CD8-positive, alpha-beta memory T cell (primary cell): ENCODE measurements around the gene HOXC5. TPM values are rescaled to one million over a fixed set of nuclear protein-coding genes. Genes with fewer than 3 reads are reported as not detected.
A peak's percentile ranks its signal among the peaks of the same experiment; 100 is the strongest.

Experiments
- CTCF ChIA-PET: fragments of 350-600 bp; sonication (Branson Sonifier 250); formaldehyde crosslinking; loops from one replicate; lab custom pipeline; 2021; ENCODE audit warnings: antibody characterized with exemption; lab: Charles Lee
- POLR2A ChIA-PET: fragments of 350-600 bp; sonication (Branson Sonifier 250); formaldehyde crosslinking; loops from one replicate; lab custom pipeline; 2021; ENCODE audit warnings: antibody characterized with exemption; lab: Charles Lee
- DNase-seq, 5 donors: peaks; one replicate each; pipeline versions ENCODE4 v3.0.0 to v3.0.0-alpha.2; 2020 to 2022; ENCODE audit warnings: mixed read lengths in 1 of 5
- H3K27ac ChIP-seq: one replicate; pipeline ENCODE4 v1.7.0; 2013; ENCODE audit warnings: low read depth, mild to moderate bottlenecking, low read length, moderate library complexity
- H3K27me3 ChIP-seq: 2 replicates; pipeline ENCODE4 v1.7.0; 2013; ENCODE audit warnings: low read length, mild to moderate bottlenecking; ENCODE audit not compliant: insufficient read depth, poor library complexity, severe bottlenecking
- H3K36me3 ChIP-seq: 2 replicates; pipeline ENCODE4 v1.7.0; 2013; ENCODE audit warnings: mild to moderate bottlenecking, low read length, moderate library complexity; ENCODE audit not compliant: insufficient read depth
- H3K4me1 ChIP-seq: 2 replicates; pipeline ENCODE4 v1.7.0; 2013; ENCODE audit warnings: mild to moderate bottlenecking, low read length, moderate library complexity; ENCODE audit not compliant: insufficient read depth
- H3K4me3 ChIP-seq: 2 replicates; pipeline ENCODE4 v1.7.0; 2013; ENCODE audit warnings: mild to moderate bottlenecking, low read length
- H3K9me3 ChIP-seq: 2 replicates; pipeline ENCODE4 v1.7.0; 2013; ENCODE audit warnings: mild to moderate bottlenecking, low read length
- H3K27ac Mint-ChIP-seq, 8 donors: one replicate each; pipeline ENCODE4 v1.8.0; 2020 to 2021; ENCODE audit warnings: mixed read lengths in 8 of 8, mild to moderate bottlenecking in 6 of 8, inconsistent platforms in 3 of 8, moderate library complexity in 3 of 8
- H3K27me3 Mint-ChIP-seq, 2 donors: one replicate each; pipeline ENCODE4 v1.8.0; 2020 to 2021; ENCODE audit warnings: mixed read lengths in 2 of 2, mild to moderate bottlenecking in 1 of 2, moderate library complexity in 1 of 2
- H3K36me3 Mint-ChIP-seq, 3 donors: one replicate each; pipeline ENCODE4 v1.8.0; 2020 to 2021; ENCODE audit warnings: mixed read lengths in 3 of 3, inconsistent platforms in 1 of 3, mild to moderate bottlenecking in 1 of 3
- H3K4me1 Mint-ChIP-seq, 3 donors: one replicate each; pipeline ENCODE4 v1.8.0; 2020 to 2021; ENCODE audit warnings: mixed read lengths in 3 of 3, inconsistent platforms in 1 of 3, mild to moderate bottlenecking in 1 of 3
- H3K4me3 Mint-ChIP-seq, 7 donors: one replicate each; pipeline ENCODE4 v1.8.0; 2020 to 2021; ENCODE audit warnings: mixed read lengths in 7 of 7, mild to moderate bottlenecking in 6 of 7, moderate library complexity in 4 of 7, inconsistent platforms in 2 of 7
- H3K9me3 Mint-ChIP-seq, 5 donors: one replicate each; pipeline ENCODE4 v1.8.0; 2020 to 2022; ENCODE audit warnings: mixed read lengths in 5 of 5, mild to moderate bottlenecking in 3 of 5, moderate library complexity in 2 of 5, inconsistent platforms in 1 of 5
- polyA plus RNA-seq: library from polyadenylated mRNA; unstranded; fragments of 300-500 nt; fragmentation: Illumina TruSeq; gene quantifications from one replicate; pipeline ENCODE4 v1.2.3, GENCODE V29; 2021
- total RNA-seq, 2 experiments: library from RNA; stranded (reverse); gene quantifications; one replicate each; pipeline ENCODE4 v1.2.3, GENCODE V29; 2021

The HOXC5 gene
- total and polyA plus RNA-seq, 3 experiments from 2014 or later = not detected

GRCh38 chr12:54001283-54002187, 31.3 kb upstream of the HOXC5 start:
- CTCF ChIA-PET = interaction anchor here (0.6 to 15.2 kb wide), 6 partner anchors 14 to 299 kb away, joined by 3 to 216 read pairs (median 4); no protein-coding TSS in a partner anchor
- H3K4me1 ChIP-seq = peaks cover 28% of the 10 kb centered on the region

GRCh38 chr12:54002278-54002914, 30.5 kb upstream of the HOXC5 start:
- H3K36me3 Mint-ChIP-seq = no peaks in the 10 kb centered on the region
- CTCF ChIA-PET = interaction anchor here (0.7 to 15.2 kb wide), 2 partner anchors 189 to 203 kb away, joined by 3 to 216 read pairs; no protein-coding TSS in a partner anchor
- Histone ChIP-seq H3K27me3 (peaks cover 91% of the 10 kb centered on the region), H3K4me1 (peaks cover 22% of the 10 kb centered on the region), H3K9me3 (no peaks in the 10 kb centered on the region), H3K4me3 (no peak overlapping the region), H3K27ac (no peak overlapping the region), H3K36me3 (no peaks in the 10 kb centered on the region)
- POLR2A ChIA-PET = interaction anchor here (0.6 kb wide), 1 partner anchor 189 kb away, joined by 3 read pairs; no protein-coding TSS in a partner anchor
- DNase-seq = no peak
- peaks cover 85 to 98% of the 10 kb centered on the region in 2 donors for H3K27me3 Mint-ChIP-seq
- H3K4me3 Mint-ChIP-seq = peak overlapping the region in 1 of 7 donors; percentile 5
- H3K9me3 Mint-ChIP-seq = peaks cover 0 to 4% (median 0%) of the 10 kb centered on the region in 5 donors
- peaks cover 20 to 45% (median 28%) of the 10 kb centered on the region in 3 donors for H3K4me1 Mint-ChIP-seq
- H3K27ac Mint-ChIP-seq = peak overlapping the region in 3 of 8 donors; percentile 69 to 82 (median 78)

More at GRCh38 chr12:54001283-54002187, 31.3 kb upstream of the HOXC5 start:
- Mint-ChIP-seq H3K27ac (peak overlapping the region in 1 of 8 donors; percentile 78), H3K4me3 (peak overlapping the region in 4 of 7 donors; percentile 4 to 43 (median 22)), H3K9me3 (peaks cover 0 to 4% (median 0%) of the 10 kb centered on the region in 5 donors), H3K27me3 (peaks cover 91 to 96% of the 10 kb centered on the region in 2 donors), H3K4me1 (peaks cover 20 to 49% (median 28%) of the 10 kb centered on the region in 3 donors), H3K36me3 (no peaks in the 10 kb centered on the region)
- Histone ChIP-seq H3K27ac (no peak overlapping the region), H3K9me3 (no peaks in the 10 kb centered on the region), H3K4me3 (no peak overlapping the region), H3K27me3 (peaks cover 91% of the 10 kb centered on the region), H3K36me3 (no peaks in the 10 kb centered on the region)
- no peak for DNase-seq
- POLR2A ChIA-PET = no interaction called here

GRCh38 chr12:54002915-54003389, 29.9 kb upstream of the HOXC5 start:
- no peaks in the 10 kb centered on the region for H3K36me3 Mint-ChIP-seq
- POLR2A ChIA-PET = interaction anchor here (0.6 kb wide), 1 partner anchor 189 kb away, joined by 3 read pairs; no protein-coding TSS in a partner anchor
- CTCF ChIA-PET = interaction anchor here (15.2 kb wide), 1 partner anchor 202 kb away, joined by 216 read pairs; no protein-coding TSS in a partner anchor
- peak overlapping the region in 2 of 8 donors; percentile 78 to 80 for H3K27ac Mint-ChIP-seq
- Histone ChIP-seq H3K9me3 (no peaks in the 10 kb centered on the region), H3K27ac (no peak overlapping the region), H3K36me3 (no peaks in the 10 kb centered on the region), H3K4me1 (peaks cover 18% of the 10 kb centered on the region), H3K27me3 (peaks cover 91% of the 10 kb centered on the region), H3K4me3 (no peak overlapping the region)
- peaks cover 0 to 4% (median 0%) of the 10 kb centered on the region in 5 donors for H3K9me3 Mint-ChIP-seq
- peak overlapping the region in 1 of 7 donors; percentile 5 for H3K4me3 Mint-ChIP-seq
- H3K4me1 Mint-ChIP-seq = peaks cover 15 to 41% (median 23%) of the 10 kb centered on the region in 3 donors
- H3K27me3 Mint-ChIP-seq = peaks cover 85 to 98% of the 10 kb centered on the region in 2 donors
- no peak for DNase-seq

GRCh38 chr12:54003625-54004024, 29.2 kb upstream of the HOXC5 start:
- ChIA-PET CTCF (interaction anchor here (1.3 to 15.2 kb wide), 3 partner anchors 186 to 210 kb away, joined by 5 to 216 read pairs (median 95); partner anchors contain the start of gene SMUG1), POLR2A (no interaction called here)
- H3K36me3 Mint-ChIP-seq = no peaks in the 10 kb centered on the region
- DNase-seq = no peak
- no peaks in the 10 kb centered on the region for H3K36me3 ChIP-seq
- H3K27me3 ChIP-seq = peaks cover 90% of the 10 kb centered on the region
- no peak overlapping the region for H3K27ac ChIP-seq
- H3K27ac Mint-ChIP-seq = peak overlapping the region in 1 of 8 donors; percentile 78
- H3K27me3 Mint-ChIP-seq = peaks cover 83 to 98% of the 10 kb centered on the region in 2 donors
- H3K9me3 Mint-ChIP-seq = peaks cover 0 to 4% (median 0%) of the 10 kb centered on the region in 5 donors
- H3K4me3 Mint-ChIP-seq = peak overlapping the region in 1 of 7 donors; percentile 5
- H3K4me3 ChIP-seq = no peak overlapping the region
- H3K4me1 ChIP-seq = peaks cover 18% of the 10 kb centered on the region
- peaks cover 16 to 41% (median 17%) of the 10 kb centered on the region in 3 donors for H3K4me1 Mint-ChIP-seq
- H3K9me3 ChIP-seq = no peaks in the 10 kb centered on the region

- Histone ChIP-seq H3K27ac (no peak overlapping the region), H3K4me1 (peaks cover 21% of the 10 kb centered on the region)
- peaks cover 79 to 97% of the 10 kb centered on the region in 2 donors for H3K27me3 Mint-ChIP-seq
Measured at GRCh38 chr12:54004063-54004840, 28.6 kb upstream of the HOXC5 start.

GRCh38 chr12:54004841-54005530, 27.9 kb upstream of the HOXC5 start:
- no peak for DNase-seq
- peaks cover 0 to 4% (median 0%) of the 10 kb centered on the region in 5 donors for H3K9me3 Mint-ChIP-seq
- Histone ChIP-seq H3K4me3 (no peak overlapping the region), H3K27ac (no peak overlapping the region), H3K27me3 (peaks cover 86% of the 10 kb centered on the region), H3K9me3 (no peaks in the 10 kb centered on the region), H3K36me3 (no peaks in the 10 kb centered on the region), H3K4me1 (peaks cover 22% of the 10 kb centered on the region)
- H3K36me3 Mint-ChIP-seq = no peaks in the 10 kb centered on the region
- CTCF ChIA-PET = interaction anchor here (0.8 to 15.2 kb wide), 9 partner anchors 11 to 210 kb away, joined by 3 to 216 read pairs (median 7); partner anchors contain the start of genes HOXC10 and SMUG1
- H3K4me1 Mint-ChIP-seq = peaks cover 14 to 43% (median 20%) of the 10 kb centered on the region in 3 donors
- no peak overlapping the region for H3K27ac Mint-ChIP-seq
- peaks cover 81 to 97% of the 10 kb centered on the region in 2 donors for H3K27me3 Mint-ChIP-seq
- POLR2A ChIA-PET = no interaction called here
- peak overlapping the region in 3 of 7 donors; percentile 23 to 73 (median 68) for H3K4me3 Mint-ChIP-seq

More at GRCh38 chr12:54004063-54004840, 28.6 kb upstream of the HOXC5 start:
- Histone ChIP-seq H3K9me3 (no peaks in the 10 kb centered on the region), H3K36me3 (no peaks in the 10 kb centered on the region), H3K4me3 (no peak overlapping the region), H3K27me3 (peaks cover 85% of the 10 kb centered on the region)
- DNase-seq = no peak
- peak overlapping the region in 1 of 8 donors; percentile 78 for H3K27ac Mint-ChIP-seq
- H3K9me3 Mint-ChIP-seq = peaks cover 0 to 4% (median 0%) of the 10 kb centered on the region in 5 donors
- H3K36me3 Mint-ChIP-seq = no peaks in the 10 kb centered on the region
- H3K4me1 Mint-ChIP-seq = peaks cover 13 to 43% (median 20%) of the 10 kb centered on the region in 3 donors
- POLR2A ChIA-PET = no interaction called here
- CTCF ChIA-PET = interaction anchor here (0.7 to 15.2 kb wide), 6 partner anchors 16 to 210 kb away, joined by 3 to 216 read pairs (median 4); partner anchors contain the start of genes HOXC10 and SMUG1
- peak overlapping the region in 1 of 7 donors; percentile 5 for H3K4me3 Mint-ChIP-seq
